ENCODE results near the gene SERPINE2.
"Not testable (repeated sequence)": the region's sequence is repeated elsewhere in the genome, so short reads cannot be mapped to it uniquely, and the experiment has no call there.

The SERPINE2 gene

GRCh38 chr2:224014336-224014735 is 24.8 kb downstream of the SERPINE2 start:
- DNase-seq (ENCODE audit: low read depth) = no peak

- DNase-seq (ENCODE audit: low read depth) = no peak
These were observed 27.2 kb downstream of the SERPINE2 start for GRCh38 chr2:224011837-224012236.

GRCh38 chr2:224009605-224010315 is 29.3 kb downstream of the SERPINE2 start:
- DNase-seq (ENCODE audit: low read depth) = peak; percentile 64

- DNase-seq (ENCODE audit: low read depth) = peak; percentile 54
These were observed 30.3 kb downstream of the SERPINE2 start for GRCh38 chr2:224008702-224009261.

GRCh38 chr2:224004105-224004695 is 34.9 kb downstream of the SERPINE2 start:
- DNase-seq (ENCODE audit: low read depth) = peak; percentile 7

GRCh38 chr2:224000662-224001061 is 38.4 kb downstream of the SERPINE2 start:
- DNase-seq (ENCODE audit: low read depth) = not testable (repeated sequence)

- no peak for DNase-seq (ENCODE audit: low read depth)
These were observed 39.2 kb downstream of the SERPINE2 start for GRCh38 chr2:223999862-224000261.

- DNase-seq (ENCODE audit: low read depth) = peak; percentile 17
These were observed 40.1 kb downstream of the SERPINE2 start for GRCh38 chr2:223998948-223999347.

- DNase-seq (ENCODE audit: low read depth) = peak; percentile 7
These were observed 41.1 kb downstream of the SERPINE2 start for GRCh38 chr2:223997938-223998337.

GRCh38 chr2:223996391-223996790 is 42.7 kb downstream of the SERPINE2 start:
- no peak for DNase-seq (ENCODE audit: low read depth)

- DNase-seq (ENCODE audit: low read depth) = peak; percentile 61
These were observed 43.5 kb downstream of the SERPINE2 start for GRCh38 chr2:223995569-223995968.

- no peak for DNase-seq (ENCODE audit: low read depth)
These were observed 44.4 kb downstream of the SERPINE2 start for GRCh38 chr2:223994562-223995162.

- DNase-seq (ENCODE audit: low read depth) = peak; percentile 85
These were observed 45.4 kb downstream of the SERPINE2 start for GRCh38 chr2:223993634-223994232.

GRCh38 chr2:223991611-223992010 is 47.5 kb downstream of the SERPINE2 start:
- no peak for DNase-seq (ENCODE audit: low read depth)

- no peak for DNase-seq (ENCODE audit: low read depth)
These were observed 49.2 kb downstream of the SERPINE2 start for GRCh38 chr2:223989856-223990232.

- DNase-seq (ENCODE audit: low read depth) = no peak
These were observed 49.8 kb downstream of the SERPINE2 start for GRCh38 chr2:223989206-223989855.

GRCh38 chr2:223981241-223981640 is 57.8 kb downstream of the SERPINE2 start:
- no peak for DNase-seq (ENCODE audit: low read depth)

- no peak for DNase-seq (ENCODE audit: low read depth)
These were observed 58.3 kb downstream of the SERPINE2 start for GRCh38 chr2:223980803-223981202.

GRCh38 chr2:223980397-223980735 is 58.7 kb downstream of the SERPINE2 start:
- no peak for DNase-seq (ENCODE audit: low read depth)

GRCh38 chr2:223979730-223980396 is 59.2 kb downstream of the SERPINE2 start:
- DNase-seq (ENCODE audit: low read depth) = peak; percentile 55

- DNase-seq (ENCODE audit: low read depth) = no peak
These were observed 60.6 kb downstream of the SERPINE2 start for GRCh38 chr2:223978451-223978850.
